Daoy (cell line): Measurements from ENCODE around the gene TBX1. TPM values are rescaled to one million over a fixed set of nuclear protein-coding genes. Genes with fewer than 3 reads are reported as not detected.

ENCODE experiments used
- DNase-seq: peaks from one replicate; pipeline ENCODE4 v3.0.0-alpha.2; 2015; ENCODE audit warnings: low read depth
- total RNA-seq: library from RNA; depleted of rRNA; stranded (reverse); fragments of >200 nt; shearing (Covaris generic); gene quantifications from 2 replicates; pipeline ENCODE4 v1.2.3, GENCODE V29; 2014; rRNA removed

Gene TBX1
- total RNA-seq, 1 experiment from 2014 or later = 1.6 TPM

DNA sequence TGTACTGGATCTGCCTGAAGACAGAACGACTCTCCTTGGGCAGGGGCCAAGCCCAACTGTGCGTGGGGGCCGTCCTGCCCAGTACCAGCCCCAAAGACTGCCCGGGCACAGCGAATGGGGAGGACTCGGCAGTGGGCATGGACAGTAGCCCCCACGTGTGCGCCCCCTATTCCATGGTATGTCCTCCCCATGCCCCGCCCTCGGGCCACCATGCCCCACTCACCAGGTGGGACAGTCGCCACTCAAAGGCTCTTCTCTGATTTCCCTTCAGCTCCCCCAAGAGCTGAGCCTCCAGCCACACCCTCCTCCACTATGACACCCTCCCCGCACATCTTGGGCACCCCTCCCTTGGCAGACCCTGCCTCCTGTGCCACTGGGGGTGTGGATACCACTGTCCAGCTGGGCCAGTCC lies 50.6 kb downstream of the TBX1 start:
- DNase-seq = no peak

GRCh38 chr22:19811811-19812771 lies 51.5 kb downstream of the TBX1 start:
- no peak for DNase-seq

GRCh38 chr22:19812910-19813309 lies 52.3 kb downstream of the TBX1 start:
- no peak for DNase-seq

DNA sequence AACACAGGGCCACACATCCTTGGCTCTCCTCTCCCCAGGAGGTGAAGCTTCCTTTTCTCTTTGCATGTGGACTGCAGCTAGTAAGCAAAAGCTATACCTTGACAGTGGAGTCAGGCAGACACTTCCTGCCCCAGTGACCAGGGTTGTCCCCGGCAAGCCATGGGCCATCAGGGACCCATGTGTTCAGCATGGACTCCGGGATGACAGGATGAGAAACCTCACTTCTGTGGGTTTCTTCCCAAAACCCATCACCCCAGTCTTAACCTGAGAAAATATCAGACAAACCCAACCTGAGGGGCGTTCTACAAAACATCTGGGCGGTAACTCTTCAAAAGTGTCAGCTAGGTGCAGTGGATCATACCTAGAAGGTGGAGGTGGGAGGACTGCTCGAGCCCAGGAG lies 53.9 kb downstream of the TBX1 start:
- no peak for DNase-seq

GRCh38 chr22:19815093-19815822 lies 54.7 kb downstream of the TBX1 start:
- no peak for DNase-seq

DNA sequence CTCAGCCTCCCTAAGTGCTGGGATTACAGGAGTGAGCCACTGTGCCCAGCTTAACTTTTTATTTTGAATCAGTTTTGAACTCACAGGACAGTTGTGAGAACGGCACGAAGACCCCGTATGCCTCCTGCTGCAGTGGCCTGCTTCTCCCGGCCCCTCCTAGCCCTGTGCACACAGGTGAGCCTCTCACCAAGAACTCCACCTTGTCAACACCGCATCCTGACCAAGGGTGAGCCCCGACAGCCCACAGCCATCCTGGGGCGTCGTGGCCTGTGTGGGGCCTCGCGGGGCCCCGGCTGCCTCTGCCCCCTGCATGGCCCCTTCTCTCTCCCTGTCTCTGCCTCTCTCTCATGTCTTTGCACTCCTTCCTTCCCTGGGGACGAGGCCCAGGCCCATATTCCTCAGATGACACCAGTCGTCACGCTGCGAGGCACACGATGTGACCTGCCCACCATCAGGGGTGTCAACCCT lies 55.3 kb downstream of the TBX1 start:
- no peak for DNase-seq

DNA sequence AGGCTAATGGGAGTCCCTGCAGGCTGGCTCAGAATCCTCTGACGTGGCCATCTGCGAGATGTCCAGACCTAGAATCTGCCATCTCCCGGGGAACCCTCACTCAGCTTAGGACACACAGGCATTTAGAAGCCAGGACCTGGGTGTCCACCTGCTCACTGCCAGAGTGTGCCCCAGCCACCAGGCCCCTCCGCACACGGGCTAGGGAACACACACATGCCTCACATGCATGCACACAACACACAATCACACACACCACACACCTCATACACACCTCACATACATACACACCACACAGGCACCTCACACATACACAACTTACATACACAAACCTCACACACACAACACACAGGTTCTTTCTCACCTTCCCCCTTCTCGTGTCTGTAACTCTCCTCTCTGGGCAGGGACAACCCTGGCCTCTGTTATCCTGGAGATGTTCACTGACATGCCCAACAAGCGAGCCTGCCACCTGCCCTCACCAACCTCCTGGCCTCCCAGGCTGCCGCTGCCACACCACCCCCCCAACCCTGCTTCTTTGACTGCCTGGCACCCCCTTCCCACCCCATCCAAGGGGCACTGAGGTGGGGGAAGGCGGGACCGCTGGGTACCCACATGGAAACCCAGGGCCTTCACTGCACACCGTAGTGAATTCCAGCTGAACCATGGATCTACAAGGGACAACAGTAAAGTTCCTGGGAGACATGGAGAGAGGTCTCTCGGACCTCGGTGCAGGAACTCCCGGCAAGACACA lies 56.0 kb downstream of the TBX1 start:
- no peak for DNase-seq

Other genes starting within 250 kb of the TBX1 start
- gene CLDN5, start 236.4 kb upstream of the TBX1 start, total RNA-seq = 0.11 TPM in 1 of 2 replicates, not detected in the other
- 6.1 and 7.8 TPM in 2 replicates for gene SEPTIN5, start 46.3 kb upstream of the TBX1 start, total RNA-seq
- 6.2 and 7.9 TPM in 2 replicates for gene GP1BB, start 37.2 kb upstream of the TBX1 start, total RNA-seq
- 16.1 and 17.0 TPM in 2 replicates for gene GNB1L, start 94.1 kb downstream of the TBX1 start, total RNA-seq
- gene RTL10, start 94.1 kb downstream of the TBX1 start, total RNA-seq = 8.2 and 11.2 TPM in 2 replicates
- gene COMT, start 181.0 kb downstream of the TBX1 start, total RNA-seq = 128 and 166 TPM in 2 replicates
- 31.9 and 40.2 TPM in 2 replicates for gene TXNRD2, start 181.0 kb downstream of the TBX1 start, total RNA-seq